GM18861 (cell line): ENCODE measurements around the gene XRRA1.
"Not testable (repeated sequence)": the region's sequence is repeated elsewhere in the genome, so short reads cannot be mapped to it uniquely, and the experiment has no call there.

Experiments used
- ATAC-seq: cut with Tn5 transposase; IDR thresholded peaks from one replicate; pipeline ENCODE4 v1.9.1; 2021; ENCODE audit not compliant: unreplicated experiment

The XRRA1 gene

GRCh38 chr11:74905326-74905725, 43.6 kb downstream of the XRRA1 start:
- no peak for ATAC-seq

- ATAC-seq, result no peak
Observed at GRCh38 chr11:74902342-74902741, 46.5 kb downstream of the XRRA1 start.

- no peak for ATAC-seq
Observed at GRCh38 chr11:74896311-74896710, 52.6 kb downstream of the XRRA1 start.

GRCh38 chr11:74895340-74896116, 53.4 kb downstream of the XRRA1 start:
- no peak for ATAC-seq

- ATAC-seq, result not testable (repeated sequence)
Observed at GRCh38 chr11:74893015-74893414, 55.9 kb downstream of the XRRA1 start.

GRCh38 chr11:74877132-74877531, 71.8 kb downstream of the XRRA1 start:
- ATAC-seq, result no peak

GRCh38 chr11:74871037-74871436, 77.9 kb downstream of the XRRA1 start:
- no peak for ATAC-seq

GRCh38 chr11:74870485-74870884, 78.4 kb downstream of the XRRA1 start:
- ATAC-seq, result no peak

GRCh38 chr11:74866557-74866956, 82.3 kb downstream of the XRRA1 start:
- no peak for ATAC-seq

GRCh38 chr11:74863410-74863809, 85.5 kb downstream of the XRRA1 start:
- no peak for ATAC-seq

GRCh38 chr11:74860743-74861142, 88.1 kb downstream of the XRRA1 start:
- ATAC-seq, result no peak

- no peak for ATAC-seq
Observed at GRCh38 chr11:74853223-74853622, 95.7 kb downstream of the XRRA1 start.

- no peak for ATAC-seq
Observed at GRCh38 chr11:74849525-74850391, 99.1 kb downstream of the XRRA1 start.

GRCh38 chr11:74847895-74848294, 101.0 kb downstream of the XRRA1 start:
- ATAC-seq, result no peak

- no peak for ATAC-seq
Observed at GRCh38 chr11:74847395-74847794, 101.5 kb downstream of the XRRA1 start.

- no peak for ATAC-seq
Observed at GRCh38 chr11:74846770-74847169, 102.1 kb downstream of the XRRA1 start.

- ATAC-seq, result no peak
Observed at GRCh38 chr11:74845978-74846517, 102.8 kb downstream of the XRRA1 start.

- ATAC-seq, result no peak
Observed at GRCh38 chr11:74844865-74845264, 104.0 kb downstream of the XRRA1 start.

GRCh38 chr11:74844072-74844471, 104.8 kb downstream of the XRRA1 start:
- ATAC-seq, result no peak

- ATAC-seq, result no peak
Observed at GRCh38 chr11:74842967-74843366, 105.9 kb downstream of the XRRA1 start.

GRCh38 chr11:74840486-74840885, 108.4 kb downstream of the XRRA1 start:
- no peak for ATAC-seq

GRCh38 chr11:74839971-74840370, 108.9 kb downstream of the XRRA1 start:
- no peak for ATAC-seq
